ENCODE measurements around the gene OSBPL3.

GRCh38 chr7:25006276-25006675 lies 26.3 kb upstream of the OSBPL3 start:
- TF ChIP-seq CREB1 (CRISPR knock-in tag; IDR thresholded peaks at IDR 0.05) = no peak
- no peak for TF ChIP-seq USF1 (CRISPR knock-in tag; IDR thresholded peaks at IDR 0.05)
- TF ChIP-seq ZNF423 (CRISPR knock-in tag; IDR thresholded peaks at IDR 0.05) = no peak
- no peak for TF ChIP-seq FOXJ3 (CRISPR knock-in tag; IDR thresholded peaks at IDR 0.05; ENCODE audit: borderline replicate concordance)
- no peak for TF ChIP-seq ATF1 (CRISPR knock-in tag; IDR thresholded peaks at IDR 0.05)
- TF ChIP-seq CTCF (IDR thresholded peaks at IDR 0.05) = no peak
- TF ChIP-seq ELF4 (CRISPR knock-in tag; IDR thresholded peaks at IDR 0.05; ENCODE audit: low read depth) = no peak
- no peak for TF ChIP-seq NR2C2 (CRISPR knock-in tag; IDR thresholded peaks at IDR 0.05)
- TF ChIP-seq ATF2 (CRISPR knock-in tag; IDR thresholded peaks at IDR 0.05; ENCODE audit: borderline replicate concordance, low read depth) = no peak
- TF ChIP-seq NFE2L1 (CRISPR knock-in tag; IDR thresholded peaks at IDR 0.05) = no peak
